ENCODE measurements around the gene AP1M2.

Gene AP1M2

DNA sequence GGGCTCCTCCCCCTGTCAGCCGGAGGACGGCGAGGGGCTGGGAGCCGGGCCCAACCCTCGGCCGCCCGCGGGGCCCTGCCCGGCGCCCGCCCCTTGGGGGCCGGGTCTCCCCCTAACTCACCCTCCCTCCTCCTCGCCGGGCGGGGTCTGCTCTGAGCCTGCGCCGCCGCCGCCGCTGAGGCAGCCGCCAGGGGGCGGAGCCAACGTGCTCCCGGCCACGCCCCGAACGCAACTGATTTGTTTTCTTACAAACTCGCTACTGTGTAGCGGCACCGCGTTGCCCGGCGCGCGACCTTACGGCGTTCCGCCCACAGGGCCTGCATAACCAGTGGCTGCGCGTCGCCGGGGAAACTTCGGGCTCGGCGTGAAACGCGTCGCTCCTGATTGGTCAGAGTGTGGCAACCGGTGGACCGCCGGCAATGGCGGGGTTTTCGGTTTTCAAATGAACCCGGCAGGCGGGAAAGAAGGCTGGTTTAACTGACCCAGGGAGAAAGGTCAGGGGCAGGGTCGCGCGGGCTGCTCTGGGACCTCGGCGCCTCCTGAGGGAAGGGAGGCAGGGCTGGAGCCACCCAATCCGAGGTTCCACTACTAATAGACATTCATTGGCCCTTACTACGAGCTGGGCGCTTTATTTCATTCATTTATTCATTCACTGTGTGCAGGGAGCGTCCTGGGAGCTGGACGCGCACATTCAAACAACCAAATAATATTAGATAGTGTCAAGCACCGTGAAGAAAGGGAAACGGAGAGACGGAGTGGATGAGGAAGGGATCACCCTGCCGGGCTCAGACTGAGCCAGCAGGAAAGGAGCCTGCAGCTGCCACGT, 18.1 kb downstream of the AP1M2 start, which contains the start of gene CDKN2D (continued):
- peak; percentile 74; the same call in 1 of the 2 replicates for TF ChIP-seq ZXDB (tag by site-specific recombination; IDR thresholded peaks at IDR 0.05)
- no peak for TF ChIP-seq ZNF560 (tag by site-specific recombination; IDR thresholded peaks at IDR 0.05; ENCODE audit: borderline replicate concordance)
- peak; percentile 70; the same call in 1 of the 2 replicates for TF ChIP-seq GLI4 (tag by site-specific recombination; IDR thresholded peaks at IDR 0.05)
- TF ChIP-seq ZBTB8A (tag by site-specific recombination; IDR thresholded peaks at IDR 0.05) = peak; percentile 61; the same call in 1 of the 2 replicates
- no peak for TF ChIP-seq ZNF830 (tag by site-specific recombination; IDR thresholded peaks at IDR 0.05; ENCODE audit: low read depth)
- peak; percentile 54; the same call in 1 of the 2 replicates for TF ChIP-seq ZNF501 (tag by site-specific recombination; IDR thresholded peaks at IDR 0.05)
- peak; percentile 84 for TF ChIP-seq SP7 (tag by site-specific recombination; IDR thresholded peaks at IDR 0.05)
- TF ChIP-seq ZFHX2 (tag by site-specific recombination; conservative IDR thresholded peaks at IDR 0.05) = peak; percentile 77
- TF ChIP-seq SP3 (tag by site-specific recombination; IDR thresholded peaks at IDR 0.05) = peak; percentile 95
- peak; percentile 99 for TF ChIP-seq ZNF24 (tag by site-specific recombination; IDR thresholded peaks at IDR 0.05)
- 0 out of 2 replicates have a peak, but pooled peaks have one; percentile 53 for TF ChIP-seq YY2 (tag by site-specific recombination; IDR thresholded peaks at IDR 0.05)
- no peak for TF ChIP-seq ZNF664 (tag by site-specific recombination; IDR thresholded peaks at IDR 0.05)
- TF ChIP-seq ZNF585B (tag by site-specific recombination; IDR thresholded peaks at IDR 0.05) = no peak
- TF ChIP-seq, protein P1, sequence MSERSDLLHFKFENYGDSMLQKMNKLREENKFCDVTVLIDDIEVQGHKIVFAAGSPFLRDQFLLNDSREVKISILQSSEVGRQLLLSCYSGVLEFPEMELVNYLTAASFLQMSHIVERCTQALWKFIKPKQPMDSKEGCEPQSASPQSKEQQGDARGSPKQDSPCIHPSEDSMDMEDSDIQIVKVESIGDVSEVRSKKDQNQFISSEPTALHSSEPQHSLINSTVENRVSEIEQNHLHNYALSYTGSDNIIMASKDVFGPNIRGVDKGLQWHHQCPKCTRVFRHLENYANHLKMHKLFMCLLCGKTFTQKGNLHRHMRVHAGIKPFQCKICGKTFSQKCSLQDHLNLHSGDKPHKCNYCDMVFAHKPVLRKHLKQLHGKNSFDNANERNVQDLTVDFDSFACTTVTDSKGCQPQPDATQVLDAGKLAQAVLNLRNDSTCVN (tag by site-specific recombination; optimal IDR thresholded peaks at IDR 0.05) = peak; percentile 97
- TF ChIP-seq ZNF2 (tag by site-specific recombination; IDR thresholded peaks at IDR 0.05) = peak; percentile 74
- no peak for TF ChIP-seq FEZF1 (tag by site-specific recombination; IDR thresholded peaks at IDR 0.05)
- TF ChIP-seq ZSCAN30 (tag by site-specific recombination; IDR thresholded peaks at IDR 0.05) = peak; percentile 30; the same call in 1 of the 2 replicates
- TF ChIP-seq ZNF792 (tag by site-specific recombination; IDR thresholded peaks at IDR 0.05) = no peak
- peak; percentile 97 for TF ChIP-seq SP2 (tag by site-specific recombination; IDR thresholded peaks at IDR 0.05)
- TF ChIP-seq WT1 (tag by site-specific recombination; IDR thresholded peaks at IDR 0.05) = no peak
- no peak for TF ChIP-seq ZNF660 (tag by site-specific recombination; IDR thresholded peaks at IDR 0.05)
- TF ChIP-seq, protein P2, sequence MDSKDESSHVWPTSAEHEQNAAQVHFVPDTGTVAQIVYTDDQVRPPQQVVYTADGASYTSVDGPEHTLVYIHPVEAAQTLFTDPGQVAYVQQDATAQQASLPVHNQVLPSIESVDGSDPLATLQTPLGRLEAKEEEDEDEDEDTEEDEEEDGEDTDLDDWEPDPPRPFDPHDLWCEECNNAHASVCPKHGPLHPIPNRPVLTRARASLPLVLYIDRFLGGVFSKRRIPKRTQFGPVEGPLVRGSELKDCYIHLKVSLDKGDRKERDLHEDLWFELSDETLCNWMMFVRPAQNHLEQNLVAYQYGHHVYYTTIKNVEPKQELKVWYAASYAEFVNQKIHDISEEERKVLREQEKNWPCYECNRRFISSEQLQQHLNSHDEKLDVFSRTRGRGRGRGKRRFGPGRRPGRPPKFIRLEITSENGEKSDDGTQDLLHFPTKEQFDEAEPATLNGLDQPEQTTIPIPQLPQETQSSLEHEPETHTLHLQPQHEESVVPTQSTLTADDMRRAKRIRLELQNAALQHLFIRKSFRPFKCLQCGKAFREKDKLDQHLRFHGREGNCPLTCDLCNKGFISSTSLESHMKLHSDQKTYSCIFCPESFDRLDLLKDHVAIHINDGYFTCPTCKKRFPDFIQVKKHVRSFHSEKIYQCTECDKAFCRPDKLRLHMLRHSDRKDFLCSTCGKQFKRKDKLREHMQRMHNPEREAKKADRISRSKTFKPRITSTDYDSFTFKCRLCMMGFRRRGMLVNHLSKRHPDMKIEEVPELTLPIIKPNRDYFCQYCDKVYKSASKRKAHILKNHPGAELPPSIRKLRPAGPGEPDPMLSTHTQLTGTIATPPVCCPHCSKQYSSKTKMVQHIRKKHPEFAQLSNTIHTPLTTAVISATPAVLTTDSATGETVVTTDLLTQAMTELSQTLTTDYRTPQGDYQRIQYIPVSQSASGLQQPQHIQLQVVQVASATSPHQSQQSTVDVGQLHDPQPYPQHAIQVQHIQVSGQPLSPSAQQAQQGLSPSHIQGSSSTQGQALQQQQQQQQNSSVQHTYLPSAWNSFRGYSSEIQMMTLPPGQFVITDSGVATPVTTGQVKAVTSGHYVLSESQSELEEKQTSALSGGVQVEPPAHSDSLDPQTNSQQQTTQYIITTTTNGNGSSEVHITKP (tag by site-specific recombination; IDR thresholded peaks at IDR 0.05) = 0 out of 2 replicates have a peak, but pooled peaks have one; percentile 42
- TF ChIP-seq IKZF3 (tag by site-specific recombination; IDR thresholded peaks at IDR 0.05) = 0 out of 2 replicates have a peak, but pooled peaks have one; percentile 49
- peak; percentile 99 for TF ChIP-seq SCRT2 (tag by site-specific recombination; IDR thresholded peaks at IDR 0.05)
- TF ChIP-seq, protein P3, sequence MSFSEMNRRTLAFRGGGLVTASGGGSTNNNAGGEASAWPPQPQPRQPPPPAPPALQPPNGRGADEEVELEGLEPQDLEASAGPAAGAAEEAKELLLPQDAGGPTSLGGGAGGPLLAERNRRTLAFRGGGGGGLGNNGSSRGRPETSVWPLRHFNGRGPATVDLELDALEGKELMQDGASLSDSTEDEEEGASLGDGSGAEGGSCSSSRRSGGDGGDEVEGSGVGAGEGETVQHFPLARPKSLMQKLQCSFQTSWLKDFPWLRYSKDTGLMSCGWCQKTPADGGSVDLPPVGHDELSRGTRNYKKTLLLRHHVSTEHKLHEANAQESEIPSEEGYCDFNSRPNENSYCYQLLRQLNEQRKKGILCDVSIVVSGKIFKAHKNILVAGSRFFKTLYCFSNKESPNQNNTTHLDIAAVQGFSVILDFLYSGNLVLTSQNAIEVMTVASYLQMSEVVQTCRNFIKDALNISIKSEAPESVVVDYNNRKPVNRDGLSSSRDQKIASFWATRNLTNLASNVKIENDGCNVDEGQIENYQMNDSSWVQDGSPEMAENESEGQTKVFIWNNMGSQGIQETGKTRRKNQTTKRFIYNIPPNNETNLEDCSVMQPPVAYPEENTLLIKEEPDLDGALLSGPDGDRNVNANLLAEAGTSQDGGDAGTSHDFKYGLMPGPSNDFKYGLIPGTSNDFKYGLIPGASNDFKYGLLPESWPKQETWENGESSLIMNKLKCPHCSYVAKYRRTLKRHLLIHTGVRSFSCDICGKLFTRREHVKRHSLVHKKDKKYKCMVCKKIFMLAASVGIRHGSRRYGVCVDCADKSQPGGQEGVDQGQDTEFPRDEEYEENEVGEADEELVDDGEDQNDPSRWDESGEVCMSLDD (tag by site-specific recombination; IDR thresholded peaks at IDR 0.05) = peak; percentile 45; the same call in 1 of the 2 replicates
- peak; percentile 86 for TF ChIP-seq KLF10 (tag by site-specific recombination; IDR thresholded peaks at IDR 0.05)
- TF ChIP-seq KLF9 (tag by site-specific recombination; IDR thresholded peaks at IDR 0.05; ENCODE audit: low read depth) = peak; percentile 43; the same call in 1 of the 2 replicates
- TF ChIP-seq GFI1B (tag by site-specific recombination; IDR thresholded peaks at IDR 0.05) = no peak
- no peak for TF ChIP-seq ZNF138 (tag by site-specific recombination; IDR thresholded peaks at IDR 0.05; ENCODE audit: borderline replicate concordance)
- TF ChIP-seq BCL11B (tag by site-specific recombination; IDR thresholded peaks at IDR 0.05; ENCODE audit: low read depth) = peak; percentile 86; the same call in 1 of the 2 replicates
- TF ChIP-seq ZNF324 (tag by site-specific recombination; IDR thresholded peaks at IDR 0.05) = peak; percentile 87
- no peak for TF ChIP-seq ZFP41 (tag by site-specific recombination; IDR thresholded peaks at IDR 0.05; ENCODE audit: borderline replicate concordance)
- TF ChIP-seq ZNF629 (tag by site-specific recombination; IDR thresholded peaks at IDR 0.05) = peak; percentile 74
- peak; percentile 84 for TF ChIP-seq KLF8 (tag by site-specific recombination; IDR thresholded peaks at IDR 0.05)
- no peak for TF ChIP-seq ZNF174 (tag by site-specific recombination; IDR thresholded peaks at IDR 0.05)
